Muscle layer of colon (tissue), 2 donors: ENCODE measurements around the gene RPS6KL1.

ENCODE experiments used
- H3K27ac ChIP-seq: one replicate; pipeline ENCODE4 v1.7.0; 2013; ENCODE audit warnings: low read depth, mild to moderate bottlenecking, low read length, moderate library complexity
- H3K27me3 ChIP-seq, 2 donors: one replicate each; pipeline ENCODE4 v1.7.0; 2013; ENCODE audit warnings: low read length in 2 of 2, mild to moderate bottlenecking in 2 of 2; ENCODE audit not compliant: insufficient read depth in 2 of 2, control insufficient read depth in 1 of 2
- H3K36me3 ChIP-seq: one replicate; pipeline ENCODE4 v1.7.0; 2013; ENCODE audit warnings: mild to moderate bottlenecking, low read length; ENCODE audit not compliant: insufficient read depth
- H3K4me1 ChIP-seq: one replicate; pipeline ENCODE4 v1.7.0; 2013; ENCODE audit warnings: mild to moderate bottlenecking, low read length; ENCODE audit not compliant: insufficient read depth
- H3K4me3 ChIP-seq, 2 donors: one replicate each; pipeline ENCODE4 v1.7.0; 2013; ENCODE audit warnings: low read length in 2 of 2, low read depth in 1 of 2, mild to moderate bottlenecking in 1 of 2, moderate library complexity in 1 of 2
- H3K9ac ChIP-seq: one replicate; pipeline ENCODE4 v1.7.0; 2013; ENCODE audit warnings: low read length
- H3K9me3 ChIP-seq: one replicate; pipeline ENCODE4 v1.7.0; 2013; ENCODE audit warnings: mild to moderate bottlenecking, low read length
- donor health status: abdominal sarcoma.
- donor health status: Adenocarcinoma of cecum.

The RPS6KL1 gene

GRCh38 chr14:74922752-74923401 is at the start of gene RPS6KL1:
RPS6KL1 (minus strand) TSS chr14:74923260; CDS start chr14:74921541, 1,719 bp downstream.
- no peaks in the 10 kb centered on the region for H3K36me3 ChIP-seq
- peak within 1 kb of the TSS; percentile 48 for H3K27ac ChIP-seq
- peaks cover 6% of the 10 kb centered on the region for H3K4me1 ChIP-seq
- no peaks in the 10 kb centered on the region for H3K27me3 ChIP-seq
- peak within 1 kb of the TSS; percentile 27 for H3K9ac ChIP-seq
- H3K4me3 ChIP-seq = peak within 1 kb of the TSS; percentile 52 to 62
- no peaks in the 10 kb centered on the region for H3K9me3 ChIP-seq

GRCh38 chr14:74968811-74969210 is 45.8 kb upstream of the RPS6KL1 start:
- H3K4me3 ChIP-seq = no peak overlapping the region
- no peaks in the 10 kb centered on the region for H3K36me3 ChIP-seq
- H3K4me1 ChIP-seq = no peaks in the 10 kb centered on the region
- H3K27me3 ChIP-seq = no peaks in the 10 kb centered on the region
- no peaks in the 10 kb centered on the region for H3K9me3 ChIP-seq
- H3K27ac ChIP-seq = no peak overlapping the region
- no peak overlapping the region for H3K9ac ChIP-seq

GRCh38 chr14:74965486-74966153 is 42.6 kb upstream of the RPS6KL1 start:
- H3K4me1 ChIP-seq = no peaks in the 10 kb centered on the region
- H3K9ac ChIP-seq = no peak overlapping the region
- no peaks in the 10 kb centered on the region for H3K36me3 ChIP-seq
- no peaks in the 10 kb centered on the region for H3K9me3 ChIP-seq
- H3K27ac ChIP-seq = no peak overlapping the region
- H3K27me3 ChIP-seq = no peaks in the 10 kb centered on the region
- no peak overlapping the region for H3K4me3 ChIP-seq

- Histone ChIP-seq H3K9ac (no peak overlapping the region), H3K36me3 (no peaks in the 10 kb centered on the region), H3K27ac (no peak overlapping the region), H3K9me3 (no peaks in the 10 kb centered on the region), H3K4me3 (no peak overlapping the region), H3K27me3 (no peaks in the 10 kb centered on the region), H3K4me1 (no peaks in the 10 kb centered on the region)
Observed at GRCh38 chr14:74964787-74965485, 41.9 kb upstream of the RPS6KL1 start.

- H3K4me3 ChIP-seq = no peak overlapping the region
- no peaks in the 10 kb centered on the region for H3K4me1 ChIP-seq
- H3K9ac ChIP-seq = no peak overlapping the region
- no peaks in the 10 kb centered on the region for H3K9me3 ChIP-seq
- no peaks in the 10 kb centered on the region for H3K36me3 ChIP-seq
- H3K27me3 ChIP-seq = no peaks in the 10 kb centered on the region
- H3K27ac ChIP-seq = no peak overlapping the region
Observed at GRCh38 chr14:74963705-74964271, 40.7 kb upstream of the RPS6KL1 start.

GRCh38 chr14:74963178-74963704 is 40.2 kb upstream of the RPS6KL1 start:
- no peak overlapping the region for H3K4me3 ChIP-seq
- no peaks in the 10 kb centered on the region for H3K4me1 ChIP-seq
- no peaks in the 10 kb centered on the region for H3K36me3 ChIP-seq
- H3K27ac ChIP-seq = no peak overlapping the region
- H3K27me3 ChIP-seq = no peaks in the 10 kb centered on the region
- no peak overlapping the region for H3K9ac ChIP-seq
- no peaks in the 10 kb centered on the region for H3K9me3 ChIP-seq

GRCh38 chr14:74962493-74962892 is 39.4 kb upstream of the RPS6KL1 start:
- Histone ChIP-seq H3K9ac (no peak overlapping the region), H3K4me1 (no peaks in the 10 kb centered on the region), H3K9me3 (no peaks in the 10 kb centered on the region), H3K27me3 (no peaks in the 10 kb centered on the region), H3K36me3 (no peaks in the 10 kb centered on the region), H3K4me3 (no peak overlapping the region), H3K27ac (no peak overlapping the region)

GRCh38 chr14:74962046-74962445 is 39.0 kb upstream of the RPS6KL1 start:
- Histone ChIP-seq H3K36me3 (no peaks in the 10 kb centered on the region), H3K27ac (no peak overlapping the region), H3K4me1 (no peaks in the 10 kb centered on the region), H3K4me3 (no peak overlapping the region), H3K27me3 (no peaks in the 10 kb centered on the region), H3K9ac (no peak overlapping the region), H3K9me3 (no peaks in the 10 kb centered on the region)

- H3K27ac ChIP-seq = no peak overlapping the region
- no peak overlapping the region for H3K9ac ChIP-seq
- H3K4me3 ChIP-seq = no peak overlapping the region
- H3K36me3 ChIP-seq = no peaks in the 10 kb centered on the region
- H3K9me3 ChIP-seq = no peaks in the 10 kb centered on the region
- H3K4me1 ChIP-seq = no peaks in the 10 kb centered on the region
- H3K27me3 ChIP-seq = no peaks in the 10 kb centered on the region
Observed at GRCh38 chr14:74961238-74961911, 38.3 kb upstream of the RPS6KL1 start.

- Histone ChIP-seq H3K9ac (no peak overlapping the region), H3K4me1 (no peaks in the 10 kb centered on the region), H3K4me3 (no peak overlapping the region), H3K9me3 (no peaks in the 10 kb centered on the region), H3K36me3 (no peaks in the 10 kb centered on the region), H3K27me3 (no peaks in the 10 kb centered on the region), H3K27ac (no peak overlapping the region)
Observed at GRCh38 chr14:74960736-74961135, 37.7 kb upstream of the RPS6KL1 start.
